Suprapubic skin (tissue), 3 donors: Measurements from ENCODE around the gene HYAL2.

Experiments used
- POLR2AphosphoS5 ChIP-seq, 3 donors: sonication (generic); formaldehyde crosslinking; IDR thresholded peaks; one replicate each; pipeline ENCODE4 v1.6.1; 2017; ENCODE audit warnings: antibody characterized with exemption in 3 of 3
- TF ChIP-seq, protein P1 (sequence below), 2 donors: fragments of 200-600 bp in 1 of 2; fragments of 450-650 bp in 1 of 2; sonication (generic) in 1 of 2; IDR thresholded peaks; one replicate each; pipeline ENCODE4 v1.5.1; 2016 to 2019; ENCODE audit warnings: antibody characterized with exemption in 2 of 2, mild to moderate bottlenecking in 1 of 2, moderate library complexity in 1 of 2

- TF ChIP-seq POLR2AphosphoS5 (IDR thresholded peaks at IDR 0.05), result no peak
- TF ChIP-seq, protein P1, sequence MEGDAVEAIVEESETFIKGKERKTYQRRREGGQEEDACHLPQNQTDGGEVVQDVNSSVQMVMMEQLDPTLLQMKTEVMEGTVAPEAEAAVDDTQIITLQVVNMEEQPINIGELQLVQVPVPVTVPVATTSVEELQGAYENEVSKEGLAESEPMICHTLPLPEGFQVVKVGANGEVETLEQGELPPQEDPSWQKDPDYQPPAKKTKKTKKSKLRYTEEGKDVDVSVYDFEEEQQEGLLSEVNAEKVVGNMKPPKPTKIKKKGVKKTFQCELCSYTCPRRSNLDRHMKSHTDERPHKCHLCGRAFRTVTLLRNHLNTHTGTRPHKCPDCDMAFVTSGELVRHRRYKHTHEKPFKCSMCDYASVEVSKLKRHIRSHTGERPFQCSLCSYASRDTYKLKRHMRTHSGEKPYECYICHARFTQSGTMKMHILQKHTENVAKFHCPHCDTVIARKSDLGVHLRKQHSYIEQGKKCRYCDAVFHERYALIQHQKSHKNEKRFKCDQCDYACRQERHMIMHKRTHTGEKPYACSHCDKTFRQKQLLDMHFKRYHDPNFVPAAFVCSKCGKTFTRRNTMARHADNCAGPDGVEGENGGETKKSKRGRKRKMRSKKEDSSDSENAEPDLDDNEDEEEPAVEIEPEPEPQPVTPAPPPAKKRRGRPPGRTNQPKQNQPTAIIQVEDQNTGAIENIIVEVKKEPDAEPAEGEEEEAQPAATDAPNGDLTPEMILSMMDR (IDR thresholded peaks at IDR 0.05), result no peak
Measured at GRCh38 chr3:50314342-50314741, 8.2 kb downstream of the HYAL2 start.
